DMS153 (cell line): Measurements from ENCODE around the gene EFCAB9.
"Not testable (repeated sequence)": the region's sequence is repeated elsewhere in the genome, so short reads cannot be mapped to it uniquely, and the experiment has no call there.

Experiments used
- DNase-seq: peaks from one replicate; lab custom pipeline; 2025; lab: John Stamatoyannopoulos, UW

Gene EFCAB9

GRCh38 chr5:172193872-172194271, at the start of gene EFCAB9:
EFCAB9 (plus strand) TSS chr5:172194172; CDS start chr5:172194173, 1 bp downstream.
- no peak for DNase-seq

GRCh38 chr5:172144291-172144815, 49.6 kb upstream of the EFCAB9 start:
- no peak for DNase-seq

GRCh38 chr5:172144931-172145869, 48.8 kb upstream of the EFCAB9 start:
- DNase-seq, result no peak

DNA sequence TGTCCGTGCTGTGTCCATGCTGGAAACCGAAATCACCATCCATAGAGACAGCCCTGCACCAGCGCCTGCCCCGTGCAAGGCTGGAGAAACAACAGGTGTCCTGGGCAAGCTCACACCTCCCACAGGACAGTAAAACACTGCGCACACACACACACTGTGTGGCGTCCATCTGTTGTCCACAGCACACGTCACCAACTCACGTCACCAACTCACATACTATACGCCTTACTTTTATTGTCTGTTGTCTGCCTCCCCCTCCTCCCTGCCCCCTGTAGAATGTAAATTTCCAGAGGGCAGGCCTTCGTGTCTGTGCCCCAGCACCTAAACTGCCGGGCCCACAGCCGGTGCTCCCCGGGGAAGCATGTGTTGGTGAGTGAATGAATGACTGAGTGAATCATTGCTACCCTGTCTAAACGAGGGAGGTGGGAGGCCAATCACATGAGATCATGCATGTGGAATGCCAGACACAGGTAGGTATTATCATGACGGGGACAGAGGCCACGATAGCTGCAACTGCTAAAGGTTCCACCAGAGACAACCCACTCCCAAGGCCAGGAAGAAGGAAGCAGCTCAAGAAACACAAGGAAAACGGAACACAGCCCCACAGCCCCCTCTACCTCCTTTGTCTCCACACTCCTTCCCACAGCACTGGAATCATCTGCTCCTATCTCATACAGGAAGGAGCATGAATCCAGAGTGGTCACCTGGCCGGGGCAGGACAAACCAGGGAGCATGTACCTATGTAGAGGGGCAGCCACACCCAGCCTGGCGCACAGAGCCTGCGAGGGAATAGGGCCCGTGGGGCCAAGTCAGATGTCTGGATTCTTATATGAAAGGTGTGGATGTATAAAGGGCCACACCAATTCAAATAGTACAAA, 47.9 kb upstream of the EFCAB9 start:
- DNase-seq, result no peak

GRCh38 chr5:172146748-172147092, 47.3 kb upstream of the EFCAB9 start:
- DNase-seq, result no peak

GRCh38 chr5:172147857-172148256, 46.1 kb upstream of the EFCAB9 start:
- DNase-seq, result no peak

- DNase-seq, result no peak
Observed at GRCh38 chr5:172148381-172148780, 45.6 kb upstream of the EFCAB9 start.

GRCh38 chr5:172149073-172149472, 44.9 kb upstream of the EFCAB9 start:
- no peak for DNase-seq

DNA sequence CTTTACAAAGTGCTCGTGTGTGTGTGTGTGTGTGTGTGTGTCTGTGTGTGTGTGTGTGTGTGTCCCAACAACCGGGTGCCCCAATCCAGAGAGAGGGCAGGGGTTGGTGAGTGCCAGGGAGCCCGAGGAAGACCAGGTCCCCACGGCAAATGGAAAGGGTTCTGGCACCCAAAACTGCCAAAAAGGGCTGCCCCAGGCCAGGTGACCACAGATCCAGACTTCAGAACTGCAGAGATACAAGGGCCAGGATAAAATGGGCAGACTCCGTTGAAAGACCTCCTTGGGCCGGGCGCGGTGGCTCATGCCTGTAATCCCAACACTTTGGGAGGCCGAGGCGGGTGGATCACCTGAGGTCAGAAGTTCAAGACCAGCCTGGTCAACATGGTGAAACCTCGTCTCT, 44.5 kb upstream of the EFCAB9 start:
- not testable (repeated sequence) for DNase-seq

DNA sequence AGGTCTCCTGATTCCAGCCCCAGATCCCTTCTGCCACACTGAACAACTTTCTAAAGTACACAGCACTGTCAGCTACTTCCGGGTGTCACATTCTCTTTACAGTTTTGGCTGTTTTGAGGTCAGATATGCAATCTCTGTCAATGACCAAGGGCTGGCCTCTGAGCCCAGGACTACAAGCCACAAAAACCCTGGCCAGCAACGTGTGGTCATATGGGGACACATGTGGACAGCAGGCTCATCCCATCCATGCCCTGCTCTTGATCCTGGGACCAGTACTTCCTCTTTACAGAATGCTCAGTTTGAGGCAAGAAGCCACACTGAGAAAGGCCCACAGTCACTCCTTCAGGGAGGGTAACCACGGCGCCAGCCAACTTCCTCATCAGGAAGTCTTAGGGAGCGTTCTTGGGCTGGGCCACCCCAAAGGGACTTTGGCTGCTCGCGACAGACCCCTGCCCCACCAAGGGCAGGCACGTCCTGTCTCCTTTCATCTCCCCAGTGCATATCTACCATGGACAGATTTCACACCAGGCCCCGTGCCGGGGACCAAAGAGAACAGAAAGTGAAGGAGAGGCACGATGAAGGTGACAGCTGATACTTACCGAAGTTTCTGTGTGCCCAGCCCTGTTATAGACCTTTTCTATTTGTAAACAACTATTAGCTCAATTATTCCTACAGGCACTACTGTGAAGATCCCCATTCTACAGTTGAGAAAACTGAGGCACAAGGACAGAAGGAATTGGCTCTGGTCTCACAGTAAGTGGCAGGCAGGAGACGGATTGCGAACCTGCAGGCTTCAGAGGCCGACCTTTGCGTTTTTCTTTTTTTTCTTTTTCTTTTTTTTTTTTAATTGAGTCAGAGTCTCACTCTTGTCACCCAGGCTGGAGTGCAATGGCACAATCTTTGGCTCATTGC, 43.2 kb upstream of the EFCAB9 start:
- no peak for DNase-seq

- no peak for DNase-seq
Observed at GRCh38 chr5:172151661-172152210, 42.2 kb upstream of the EFCAB9 start.

GRCh38 chr5:172153695-172154094, 40.3 kb upstream of the EFCAB9 start:
- no peak for DNase-seq

- DNase-seq, result not testable (repeated sequence)
Observed at GRCh38 chr5:172155101-172155500, 38.9 kb upstream of the EFCAB9 start.

- DNase-seq, result no peak
Observed at GRCh38 chr5:172156541-172156994, 37.4 kb upstream of the EFCAB9 start.

DNA sequence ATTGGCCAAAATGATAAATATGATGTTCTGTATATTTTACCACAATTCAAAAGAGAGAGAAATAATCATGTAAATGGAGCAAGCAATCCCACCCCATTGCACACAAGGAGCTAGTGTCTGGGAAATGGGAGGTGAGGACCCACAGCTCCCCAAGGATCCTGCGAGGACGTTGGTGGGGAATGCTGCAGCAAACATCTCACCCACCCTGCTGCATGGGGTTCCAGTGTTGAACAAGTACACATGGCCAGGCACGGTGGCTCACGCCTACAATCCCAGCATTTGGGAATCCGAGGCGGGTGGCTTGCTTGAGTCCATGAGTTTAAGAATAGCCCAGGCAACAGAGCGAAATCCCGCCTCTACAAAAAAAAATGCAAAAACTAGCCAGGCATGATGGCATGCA, 35.0 kb upstream of the EFCAB9 start:
- DNase-seq, result no peak

DNA sequence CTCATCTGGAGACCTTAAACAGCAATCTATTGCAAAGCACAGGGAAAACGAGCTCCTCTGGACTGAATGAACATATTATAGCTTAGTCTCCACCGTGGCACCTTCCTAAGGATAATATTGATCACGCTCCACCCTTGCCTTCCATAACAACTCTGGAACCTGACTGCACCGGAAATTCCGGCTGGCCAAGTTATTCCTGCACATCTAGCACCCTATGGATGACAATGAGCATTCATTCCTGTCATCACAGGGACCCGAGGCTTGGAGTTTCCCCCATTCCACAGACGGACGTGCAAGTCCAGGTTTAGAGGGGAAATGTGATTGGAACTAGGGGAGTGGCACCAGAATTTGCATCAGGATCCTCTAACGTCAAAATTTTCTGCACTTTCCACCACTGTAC, 33.5 kb upstream of the EFCAB9 start:
- no peak for DNase-seq

DNA sequence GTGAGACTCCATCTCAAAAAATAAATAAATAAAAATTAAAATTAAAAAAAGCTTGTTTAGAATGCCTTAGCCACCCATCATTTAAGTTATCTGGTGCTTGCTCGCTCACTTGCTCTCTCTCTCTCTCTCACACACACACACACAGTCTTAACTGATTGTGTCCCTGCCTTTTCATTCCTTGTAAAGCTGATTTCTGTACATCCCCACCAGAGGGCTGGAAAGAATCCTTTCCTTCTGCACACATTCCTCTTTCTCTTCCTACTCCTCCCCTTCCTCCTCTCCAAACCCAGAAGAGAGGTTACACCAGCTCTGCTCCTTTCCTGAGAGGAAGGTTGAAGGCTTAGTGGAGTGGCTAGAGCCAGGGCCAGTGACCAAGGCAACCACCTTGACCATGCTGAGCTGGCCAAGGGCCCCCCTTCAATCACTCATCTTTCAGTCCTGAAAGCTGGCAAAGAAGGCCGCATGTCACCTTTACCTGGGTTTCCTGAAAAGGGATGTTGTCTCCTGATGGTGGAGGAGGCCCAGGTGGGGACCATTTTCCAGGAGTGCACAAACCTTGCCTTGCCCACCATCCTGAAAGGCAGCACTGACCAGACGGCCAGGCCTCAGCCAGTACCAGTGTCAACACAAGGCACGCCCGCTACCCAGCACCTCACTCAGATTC, 31.5 kb upstream of the EFCAB9 start:
- DNase-seq, result no peak

DNA sequence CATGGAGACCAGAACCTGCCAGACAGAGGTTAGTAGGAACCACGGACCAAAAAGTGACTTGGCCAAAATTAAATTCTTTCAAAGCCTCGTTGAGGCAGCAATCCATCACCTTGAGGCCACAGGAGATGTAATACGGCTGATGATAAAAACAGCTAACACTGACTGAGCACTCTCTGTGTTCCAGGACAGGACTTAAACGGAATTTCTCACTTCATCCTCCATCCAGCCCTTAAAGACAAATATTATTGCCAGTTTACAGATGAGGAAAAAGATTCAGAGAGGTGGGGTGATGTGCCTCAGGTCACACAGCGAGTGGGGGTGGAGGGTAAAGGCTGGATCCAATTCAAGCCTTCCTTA, 31.0 kb upstream of the EFCAB9 start:
- no peak for DNase-seq

DNA sequence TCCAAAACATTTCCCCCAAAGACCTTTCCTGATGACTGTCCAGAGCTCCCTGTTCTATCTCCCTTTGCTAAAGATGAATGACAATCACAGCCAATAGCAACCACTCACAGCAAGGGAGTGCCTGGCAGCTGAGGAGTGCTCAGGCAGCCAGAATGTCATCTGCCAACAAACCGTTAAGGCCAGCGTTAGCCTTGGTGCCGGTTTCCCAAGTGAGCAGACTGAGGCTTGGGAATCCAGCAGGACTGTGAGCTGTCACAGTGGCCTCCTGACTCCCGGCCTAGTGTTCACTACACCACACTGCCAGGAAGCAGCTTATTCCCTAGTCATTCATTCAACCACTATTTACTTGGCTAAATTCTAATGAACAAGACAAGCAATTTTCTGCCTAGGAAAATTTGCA, 30.6 kb upstream of the EFCAB9 start:
- DNase-seq, result no peak

GRCh38 chr5:172164769-172165212, 29.2 kb upstream of the EFCAB9 start:
- no peak for DNase-seq

- no peak for DNase-seq
Observed at GRCh38 chr5:172165465-172165864, 28.5 kb upstream of the EFCAB9 start.
